ENCODE data around the gene CALCB.

Gene CALCB

GRCh38 chr11:15074206-15075161 is 1.1 kb downstream of the CALCB start:
- DNase-seq (ENCODE audit: low read depth): peak; percentile 36

- DNase-seq (ENCODE audit: low read depth): no peak
Measured at GRCh38 chr11:15075162-15075526, 1.8 kb downstream of the CALCB start.

GRCh38 chr11:15091175-15091574 is 17.8 kb downstream of the CALCB start:
- no peak for DNase-seq (ENCODE audit: low read depth)

GRCh38 chr11:15091625-15092024 is 18.2 kb downstream of the CALCB start:
- DNase-seq (ENCODE audit: low read depth): no peak

GRCh38 chr11:15093432-15093831 is 20.0 kb downstream of the CALCB start:
- DNase-seq (ENCODE audit: low read depth): no peak

- no peak for DNase-seq (ENCODE audit: low read depth)
Measured at GRCh38 chr11:15095736-15096228, 22.4 kb downstream of the CALCB start.

GRCh38 chr11:15097411-15097810 is 24.0 kb downstream of the CALCB start:
- no peak for DNase-seq (ENCODE audit: low read depth)

GRCh38 chr11:15099267-15099666 is 25.9 kb downstream of the CALCB start:
- no peak for DNase-seq (ENCODE audit: low read depth)

GRCh38 chr11:15101072-15101709 is 27.8 kb downstream of the CALCB start:
- DNase-seq (ENCODE audit: low read depth): peak; percentile 59

GRCh38 chr11:15104166-15104565 is 30.8 kb downstream of the CALCB start:
- DNase-seq (ENCODE audit: low read depth): no peak

- no peak for DNase-seq (ENCODE audit: low read depth)
Measured at GRCh38 chr11:15106201-15106965, 33.0 kb downstream of the CALCB start.

- no peak for DNase-seq (ENCODE audit: low read depth)
Measured at GRCh38 chr11:15107730-15108515, 34.5 kb downstream of the CALCB start.

- DNase-seq (ENCODE audit: low read depth): no peak
Measured at GRCh38 chr11:15108592-15109130, 35.3 kb downstream of the CALCB start.

- no peak for DNase-seq (ENCODE audit: low read depth)
Measured at GRCh38 chr11:15109602-15110001, 36.2 kb downstream of the CALCB start.

- no peak for DNase-seq (ENCODE audit: low read depth)
Measured at GRCh38 chr11:15111215-15111614, 37.8 kb downstream of the CALCB start.

- DNase-seq (ENCODE audit: low read depth): no peak
Measured at GRCh38 chr11:15112131-15112541, 38.7 kb downstream of the CALCB start.

- DNase-seq (ENCODE audit: low read depth): no peak
Measured at GRCh38 chr11:15113381-15113780, 40.0 kb downstream of the CALCB start.

- DNase-seq (ENCODE audit: low read depth): no peak
Measured at GRCh38 chr11:15114501-15115475, 41.4 kb downstream of the CALCB start, which contains the start of gene INSC. TSS of gene INSC (plus strand) at chr11:15114923. CDS start at chr11:15149175, 34,252 bp downstream.

GRCh38 chr11:15115686-15116085 is 42.3 kb downstream of the CALCB start:
- no peak for DNase-seq (ENCODE audit: low read depth)

- DNase-seq (ENCODE audit: low read depth): no peak
Measured at GRCh38 chr11:15117751-15118150, 44.4 kb downstream of the CALCB start.
